K562 (cell line): Measurements from ENCODE around the gene HYOU1. TPM values are rescaled to one million over a fixed set of nuclear protein-coding genes. Genes with fewer than 3 reads are reported as not detected.

Experiments
- AFF4 ChIP-seq: sonication (generic); formaldehyde crosslinking; IDR thresholded peaks from 2 replicates; pipeline ENCODE4 v1.8.0; 2023; ENCODE audit warnings: mild to moderate bottlenecking, missing genetic modification reagents
- BRD4 ChIP-seq: fragments of 200-600 bp; sonication (generic); IDR thresholded peaks from 2 replicates; pipeline ENCODE4 v1.6.1; 2017; ENCODE audit warnings: inconsistent platforms
- ESRRA ChIP-seq: fragments of 450-650 bp; IDR thresholded peaks from 2 replicates; pipeline ENCODE4 v1.6.1; 2014; ENCODE audit warnings: low read depth, mild to moderate bottlenecking, moderate library complexity, borderline replicate concordance
- ETV1 ChIP-seq: fragments of 450-650 bp; conservative IDR thresholded peaks from 2 replicates; pipeline ENCODE4 v1.6.1; 2016; ENCODE audit warnings: missing genetic modification characterization, control low read depth, low read depth, missing compliant biosample characterization
- FOXP1 ChIP-seq: sonication (generic); formaldehyde crosslinking; IDR thresholded peaks from 2 replicates; pipeline ENCODE4 v1.8.0; 2022; ENCODE audit warnings: mild to moderate bottlenecking, missing genetic modification reagents
- HDAC6 ChIP-seq: IDR thresholded peaks from 2 replicates; pipeline ENCODE4 v1.6.1; 2012; ENCODE audit warnings: low read depth, mild to moderate bottlenecking, control low read depth, inconsistent platforms, low read length, moderate library complexity
- HMGXB4 ChIP-seq: sonication (generic); formaldehyde crosslinking; IDR thresholded peaks from 2 replicates; pipeline ENCODE4 v1.8.1; 2023; ENCODE audit warnings: mild to moderate bottlenecking, missing genetic modification reagents
- KAT7 ChIP-seq: sonication (generic); formaldehyde crosslinking; IDR thresholded peaks from 2 replicates; pipeline ENCODE4 v1.8.0; 2022; ENCODE audit warnings: missing genetic modification reagents, mild to moderate bottlenecking, borderline replicate concordance
- KDM2B ChIP-seq: fragments of 250-450 bp; sonication (Bioruptor Pico); IDR thresholded peaks from 2 replicates; pipeline ENCODE4 v1.8.0; 2021; ENCODE audit warnings: mild to moderate bottlenecking, moderate library complexity
- MAFG ChIP-seq: fragments of 450-650 bp; conservative IDR thresholded peaks from 2 replicates; pipeline ENCODE4 v1.6.1; 2016; ENCODE audit warnings: missing genetic modification characterization, missing compliant biosample characterization
- NR4A1 ChIP-seq, 2 experiments: fragments of 250-450 bp in 1 of 2; fragments of 450-650 bp in 1 of 2; sonication (Bioruptor Pico) in 1 of 2; IDR thresholded peaks; 2 replicates each; pipeline versions ENCODE4 v1.4.0 to v1.6.1; 2016 to 2020; ENCODE audit warnings: mild to moderate bottlenecking in 2 of 2, missing compliant biosample characterization in 1 of 2, missing genetic modification characterization in 1 of 2, moderate library complexity in 1 of 2
- PCBP1 ChIP-seq: fragments of 200-400 bp; formaldehyde crosslinking; IDR thresholded peaks from 2 replicates; pipeline ENCODE4 v1.6.1; 2018; ENCODE audit warnings: mild to moderate bottlenecking, low read depth, low read length; ENCODE audit not compliant: poor library complexity, severe bottlenecking
- PHF20 ChIP-seq: fragments of 450-650 bp; IDR thresholded peaks from 2 replicates; pipeline ENCODE4 v1.6.1; 2018; ENCODE audit not compliant: partially characterized antibody
- RCOR1 ChIP-seq, 2 experiments: IDR thresholded peaks; 2 replicates each; pipeline ENCODE4 v1.6.1; 2012; ENCODE audit warnings: low read depth in 2 of 2, low read length in 2 of 2, borderline replicate concordance in 1 of 2, improper control_type of control experiment in 1 of 2
- SAFB ChIP-seq: fragments of 200-400 bp; formaldehyde crosslinking; IDR thresholded peaks from 2 replicates; pipeline ENCODE4 v1.6.1; 2017; ENCODE audit warnings: low read depth, low read length, borderline replicate concordance
- TOE1 ChIP-seq, 2 experiments: fragments of 450-650 bp in 1 of 2; sonication (generic) in 1 of 2; formaldehyde crosslinking in 1 of 2; IDR thresholded peaks; 2 replicates each; pipeline versions ENCODE4 v1.7.1 to v1.8.0; 2016 to 2022; ENCODE audit warnings: borderline replicate concordance in 2 of 2, mild to moderate bottlenecking in 2 of 2, antibody characterized with exemption in 1 of 2, inconsistent platforms in 1 of 2, low read depth in 1 of 2, missing genetic modification reagents in 1 of 2, moderate library complexity in 1 of 2
- ZKSCAN3 ChIP-seq: fragments of 250-450 bp; sonication (Bioruptor Pico); IDR thresholded peaks from 2 replicates; pipeline ENCODE4 v1.4.0; 2020
- ZKSCAN8 ChIP-seq: fragments of 200-800 bp; sonication (Bioruptor generic); IDR thresholded peaks from 2 replicates; pipeline ENCODE4 v1.6.1; 2016; ENCODE audit warnings: missing genetic modification characterization, missing compliant biosample characterization
- polyA plus RNA-seq, 8 experiments: library from polyadenylated mRNA; depleted of rRNA in 4 of 8; stranded (reverse) in 5 of 8; unstranded in 3 of 8; fragments of >200 nt; fragmentation: Nextera tagmentation in 2 of 8; fragmentation: Illumina TruSeq in 1 of 8; extraction: Ambion mirVana in 2 of 8; extraction: Trizol in 1 of 8; gene quantifications; 2 replicates each; pipeline versions ENCODE4 v1.2.1 to v1.2.3, GENCODE V29; 2011 to 2014; ENCODE audit warnings: inconsistent platforms in 1 of 8, missing spikeins in 1 of 8
- total RNA-seq, 7 experiments: library from RNA; depleted of rRNA in 6 of 7; stranded (reverse); fragments of >200 nt in 6 of 7; fragmentation: Illumina TruSeq in 2 of 7; extraction: Trizol in 2 of 7; gene quantifications; 2 replicates each; pipeline versions ENCODE4 v1.2.1 to v1.2.3, GENCODE V29; 2011 to 2021; ENCODE audit warnings: low replicate concordance in 1 of 7
- TF ChIP-seq, protein P1 (sequence below): fragments of 450-650 bp; IDR thresholded peaks from 2 replicates; pipeline ENCODE4 v1.6.1; 2017; ENCODE audit warnings: antibody characterized with exemption

HYOU1 gene
- total and polyA plus RNA-seq, 9 of the 15 experiments (the other 6 are each of a cell fraction or from before 2014, with no cell fraction given), result 19.5 to 197 (median 128) TPM

DNA sequence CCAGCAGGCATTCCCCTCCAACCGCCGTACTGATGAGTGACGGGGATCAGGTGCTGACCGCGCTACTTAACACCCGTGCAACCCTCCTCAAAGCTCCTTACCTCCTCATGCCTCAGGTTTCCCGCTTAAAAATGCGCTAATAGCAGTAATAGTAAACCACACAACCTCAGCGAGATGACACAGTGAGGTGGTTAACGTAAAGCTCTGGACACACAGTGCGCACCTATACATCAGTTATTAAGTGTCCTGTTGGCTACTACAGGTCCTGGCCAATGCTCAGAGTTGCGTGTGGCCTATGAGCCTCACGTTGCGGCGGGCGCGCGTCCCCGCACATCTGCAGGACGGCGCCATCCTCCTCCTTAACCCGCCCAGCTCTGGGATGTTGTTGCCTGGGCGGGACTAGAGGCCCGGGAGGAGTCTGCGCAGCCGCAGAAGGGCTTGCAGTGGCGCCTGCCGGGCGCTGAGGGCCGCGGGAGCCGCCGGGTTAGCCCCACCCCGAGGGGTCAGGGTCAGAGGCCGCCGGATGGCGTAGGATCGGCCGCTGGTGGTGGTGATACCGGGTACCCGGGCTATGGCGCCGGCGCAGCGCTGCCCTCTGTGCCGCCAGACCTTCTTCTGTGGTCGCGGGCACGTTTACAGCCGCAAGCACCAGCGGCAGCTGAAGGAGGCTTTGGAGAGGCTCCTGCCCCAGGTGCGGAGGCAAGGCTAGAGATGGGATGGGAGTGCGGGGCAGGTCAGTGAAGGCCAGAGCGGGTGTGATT is 59.2 kb downstream of the HYOU1 start, which contains the start of gene CENATAC (continued):
- TF ChIP-seq HMGXB4 (CRISPR knock-in tag), result no peak; the same call in 1 of the 2 replicates
- no peak for TF ChIP-seq MAFG (tag)
- TF ChIP-seq HDAC6, result no peak
- TF ChIP-seq FOXP1 (CRISPR knock-in tag), result no peak
- no peak for TF ChIP-seq ZKSCAN3
- peak; percentile 59; the same call in 1 of the 2 replicates for TF ChIP-seq ESRRA
- TF ChIP-seq KAT7, result 0 out of 2 replicates have a peak, but pooled peaks have one; percentile 53
- TF ChIP-seq SAFB, result no peak
- TF ChIP-seq, protein P1, sequence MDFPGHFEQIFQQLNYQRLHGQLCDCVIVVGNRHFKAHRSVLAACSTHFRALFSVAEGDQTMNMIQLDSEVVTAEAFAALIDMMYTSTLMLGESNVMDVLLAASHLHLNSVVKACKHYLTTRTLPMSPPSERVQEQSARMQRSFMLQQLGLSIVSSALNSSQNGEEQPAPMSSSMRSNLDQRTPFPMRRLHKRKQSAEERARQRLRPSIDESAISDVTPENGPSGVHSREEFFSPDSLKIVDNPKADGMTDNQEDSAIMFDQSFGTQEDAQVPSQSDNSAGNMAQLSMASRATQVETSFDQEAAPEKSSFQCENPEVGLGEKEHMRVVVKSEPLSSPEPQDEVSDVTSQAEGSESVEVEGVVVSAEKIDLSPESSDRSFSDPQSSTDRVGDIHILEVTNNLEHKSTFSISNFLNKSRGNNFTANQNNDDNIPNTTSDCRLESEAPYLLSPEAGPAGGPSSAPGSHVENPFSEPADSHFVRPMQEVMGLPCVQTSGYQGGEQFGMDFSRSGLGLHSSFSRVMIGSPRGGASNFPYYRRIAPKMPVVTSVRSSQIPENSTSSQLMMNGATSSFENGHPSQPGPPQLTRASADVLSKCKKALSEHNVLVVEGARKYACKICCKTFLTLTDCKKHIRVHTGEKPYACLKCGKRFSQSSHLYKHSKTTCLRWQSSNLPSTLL, result no peak
- no peak for TF ChIP-seq ZKSCAN8
- 0 out of 2 replicates have a peak, but pooled peaks have one; percentile 37 for TF ChIP-seq BRD4
- TF ChIP-seq AFF4 (CRISPR knock-in tag), result no peak
- peak; percentile 21; the same call in 1 of the 2 replicates for TF ChIP-seq NR4A1 (CRISPR knock-in tag; IDR thresholded peaks at IDR 0.05)
- no peak for TF ChIP-seq NR4A1 (tag; IDR thresholded peaks at IDR 0.05)
- peak; percentile 76 for TF ChIP-seq PHF20
- peak; percentile 67 for TF ChIP-seq PCBP1
- TF ChIP-seq KDM2B (CRISPR knock-in tag), result no peak
- TF ChIP-seq TOE1 (IDR thresholded peaks at IDR 0.05; ENCODE audit: borderline replicate concordance), result 0 out of 2 replicates have a peak, but pooled peaks have one; percentile 14
- no peak for TF ChIP-seq TOE1 (CRISPR knock-in tag; IDR thresholded peaks at IDR 0.05; ENCODE audit: borderline replicate concordance, low read depth)
- TF ChIP-seq ETV1 (tag), result 0 out of 2 replicates have a peak, but pooled peaks have one; percentile 38
- peak in 1 of 2 experiments; percentile 71; a peak in 1 of 4 replicates for TF ChIP-seq RCOR1 (IDR thresholded peaks at IDR 0.05; ENCODE audit: borderline replicate concordance in 1 of 2, low read depth in 2 of 2, low read length in 2 of 2)
